ENCODE data around the gene FAM78B.

Gene FAM78B

GRCh38 chr1:166114419-166114818 lies 52.4 kb downstream of the FAM78B start:
- DNase-seq = no peak

- DNase-seq = no peak
Measured at GRCh38 chr1:166113630-166114029, 53.2 kb downstream of the FAM78B start.

DNA sequence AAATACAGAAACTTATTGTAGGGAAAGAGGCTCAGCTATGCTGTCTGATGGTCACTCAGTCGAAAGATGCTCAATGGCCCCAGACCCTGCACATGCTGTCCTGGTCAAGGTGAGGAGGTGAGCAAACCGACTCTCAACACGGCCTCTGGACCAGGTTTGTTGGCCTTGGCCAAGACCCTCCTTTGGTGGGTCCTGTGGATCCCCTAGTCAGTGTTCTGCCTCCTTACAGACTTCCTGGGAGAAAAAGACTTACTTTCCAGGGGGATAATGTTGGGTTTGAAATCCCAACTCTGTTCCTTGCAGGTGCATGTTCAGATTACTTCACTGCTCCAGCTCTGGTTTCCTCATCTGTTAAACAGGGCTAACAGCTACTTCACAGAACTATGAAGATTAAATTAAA lies 53.8 kb downstream of the FAM78B start:
- DNase-seq = no peak

DNA sequence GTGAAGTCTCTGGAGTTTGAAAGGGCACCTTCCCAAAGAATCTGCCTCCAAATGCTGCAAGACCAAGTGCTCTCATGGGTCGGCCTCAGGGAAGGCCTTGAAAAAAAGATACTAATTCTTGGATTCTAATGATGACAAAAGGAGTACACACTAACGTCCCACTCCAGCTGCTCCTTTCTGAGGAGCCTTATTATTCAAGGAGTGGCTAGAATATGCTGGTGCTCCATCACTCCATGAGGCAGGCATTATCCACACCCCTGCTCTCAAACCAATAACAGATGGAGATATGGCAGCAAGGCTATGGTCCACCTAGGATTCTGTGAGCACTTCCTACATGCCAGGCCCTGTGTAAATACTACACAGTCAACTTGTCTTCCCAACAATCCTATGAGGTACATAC lies 54.4 kb downstream of the FAM78B start:
- DNase-seq = no peak

GRCh38 chr1:166111430-166111829 lies 55.4 kb downstream of the FAM78B start:
- DNase-seq = no peak

DNA sequence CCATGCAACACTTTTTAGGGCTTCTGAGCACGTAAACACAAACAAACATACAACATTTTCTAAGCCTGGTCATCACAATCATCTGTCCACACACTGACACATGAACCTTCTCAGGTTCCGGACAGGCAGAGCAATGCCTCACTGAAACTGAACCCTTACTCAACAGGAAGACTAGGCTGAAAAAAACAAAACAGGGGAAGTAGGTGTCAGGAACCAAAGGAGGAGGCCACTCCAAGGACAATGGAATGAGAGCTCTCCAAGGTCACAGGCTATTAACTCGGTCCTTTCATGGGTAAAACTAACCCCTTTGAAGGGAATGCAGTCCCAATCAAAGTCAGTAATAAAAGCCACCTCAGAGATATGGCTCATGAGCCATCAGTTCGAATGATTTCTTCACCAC lies 76.6 kb downstream of the FAM78B start:
- no peak for DNase-seq

DNA sequence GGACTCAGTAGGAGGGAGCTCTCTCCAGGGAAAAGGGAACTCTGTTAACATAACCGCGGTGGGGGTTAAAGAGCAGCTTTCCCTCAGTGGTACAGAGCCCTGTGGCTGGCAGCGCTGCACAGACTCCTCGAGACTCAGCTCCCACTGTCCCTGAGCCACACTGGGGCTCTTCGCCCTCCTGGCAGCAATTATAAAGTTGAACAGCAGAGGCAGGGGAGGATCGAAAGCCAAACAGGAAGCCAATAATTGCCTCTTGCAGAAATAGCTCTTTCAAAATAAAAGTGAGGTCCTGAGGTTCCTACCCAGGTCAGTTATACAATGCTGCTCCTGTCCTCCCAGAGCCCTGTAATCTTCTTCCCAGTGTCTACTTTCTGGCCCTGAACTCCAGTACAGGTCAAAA lies 77.0 kb downstream of the FAM78B start:
- DNase-seq = no peak

DNA sequence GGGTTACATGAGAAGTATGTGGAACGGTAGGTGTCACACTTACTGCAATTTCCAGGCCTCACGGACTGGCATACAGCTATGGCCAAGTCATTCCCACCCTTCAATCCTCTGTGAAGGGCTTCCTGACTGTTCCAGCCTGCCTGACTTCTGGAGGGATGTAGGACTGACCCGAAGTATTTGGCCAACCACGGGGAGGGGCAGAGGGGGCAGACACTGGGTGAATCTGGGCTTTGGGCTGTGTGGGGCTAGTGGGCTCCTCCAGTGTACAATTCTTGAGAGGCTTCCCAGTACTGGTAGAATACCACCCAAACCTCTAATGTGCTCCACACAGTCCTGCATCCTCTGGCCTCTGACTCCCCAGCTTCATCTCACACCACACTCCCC lies 78.2 kb downstream of the FAM78B start:
- DNase-seq = no peak

DNA sequence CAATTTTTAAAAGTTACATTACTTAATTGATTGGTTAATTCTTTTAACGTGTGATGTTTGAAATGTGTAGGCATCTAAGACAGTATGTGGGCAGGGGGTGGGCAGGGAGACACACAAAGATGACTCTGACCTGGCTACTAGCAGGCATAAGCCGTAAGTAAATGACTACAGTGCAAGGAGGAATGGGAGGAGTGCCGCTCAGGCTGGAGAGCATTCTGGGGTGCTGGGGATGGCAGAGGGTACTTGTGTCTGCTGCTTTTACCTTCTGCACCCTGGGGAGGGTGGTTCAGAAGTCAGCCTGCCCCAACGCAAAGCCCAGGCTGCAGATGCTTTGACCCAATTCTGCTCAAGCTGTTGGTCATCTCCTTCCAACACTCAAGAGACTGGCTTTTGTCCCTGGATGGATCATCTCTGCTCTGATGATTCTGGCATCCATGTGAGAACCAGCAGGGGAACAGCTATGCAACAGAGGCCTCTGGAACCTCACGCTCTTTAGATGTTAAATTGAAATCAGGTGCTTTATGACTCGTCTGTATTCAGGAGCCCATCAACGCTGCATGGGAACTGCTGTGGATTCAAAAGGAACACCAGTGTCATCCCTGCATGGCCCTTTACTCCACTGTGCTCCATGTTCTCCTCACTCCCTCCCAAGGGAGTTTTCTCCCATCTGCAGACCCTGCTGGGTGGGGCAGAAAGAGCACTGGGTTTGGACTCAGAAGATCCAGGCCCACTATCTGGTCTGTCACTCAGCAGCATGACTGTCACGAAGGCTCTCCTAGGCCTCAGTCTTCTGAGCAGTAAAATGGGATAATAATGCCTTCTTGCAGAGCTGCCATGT lies 78.8 kb downstream of the FAM78B start:
- no peak for DNase-seq

DNA sequence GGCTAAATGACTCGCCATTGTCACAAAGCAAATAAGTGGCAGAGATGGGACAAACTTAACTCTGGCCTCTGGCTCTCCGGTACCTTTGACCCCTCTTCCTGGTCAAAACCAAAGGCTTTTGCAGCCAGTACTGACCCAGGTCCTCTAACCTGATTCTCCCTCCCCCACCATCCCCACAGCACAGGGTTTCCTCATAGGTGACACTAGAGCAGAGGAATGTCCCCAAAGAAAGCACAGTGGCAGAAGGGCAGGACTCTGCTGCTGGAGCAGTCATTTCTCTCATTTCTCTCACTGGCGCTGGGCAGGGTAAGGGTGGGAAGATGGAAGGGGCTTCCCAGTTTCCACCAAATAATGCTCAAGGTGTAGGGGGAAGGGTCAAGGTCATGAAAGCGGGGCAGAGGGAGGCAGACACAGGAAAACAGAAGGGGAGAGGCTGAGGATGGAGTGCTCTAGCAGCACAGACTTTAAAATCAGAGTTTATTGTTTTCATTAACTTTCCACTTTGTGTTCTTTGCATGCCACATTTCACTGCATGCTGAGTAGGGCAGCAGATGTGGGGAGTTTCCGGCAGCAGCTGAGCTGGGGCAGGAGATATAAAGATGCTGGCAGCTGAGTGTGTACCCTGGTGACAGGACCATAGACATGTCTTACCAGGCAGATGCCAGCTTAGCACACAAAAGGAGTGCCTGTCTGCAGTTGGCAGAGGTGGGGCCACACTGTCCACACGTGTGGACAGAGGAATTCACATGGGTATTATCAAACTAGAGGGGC lies 80.5 kb downstream of the FAM78B start:
- DNase-seq = no peak

- no peak for DNase-seq
Measured at GRCh38 chr1:166084613-166085012, 82.2 kb downstream of the FAM78B start.

- no peak for DNase-seq
Measured at GRCh38 chr1:166083887-166084286, 82.9 kb downstream of the FAM78B start.

GRCh38 chr1:166082601-166083000 lies 84.2 kb downstream of the FAM78B start:
- DNase-seq = no peak

DNA sequence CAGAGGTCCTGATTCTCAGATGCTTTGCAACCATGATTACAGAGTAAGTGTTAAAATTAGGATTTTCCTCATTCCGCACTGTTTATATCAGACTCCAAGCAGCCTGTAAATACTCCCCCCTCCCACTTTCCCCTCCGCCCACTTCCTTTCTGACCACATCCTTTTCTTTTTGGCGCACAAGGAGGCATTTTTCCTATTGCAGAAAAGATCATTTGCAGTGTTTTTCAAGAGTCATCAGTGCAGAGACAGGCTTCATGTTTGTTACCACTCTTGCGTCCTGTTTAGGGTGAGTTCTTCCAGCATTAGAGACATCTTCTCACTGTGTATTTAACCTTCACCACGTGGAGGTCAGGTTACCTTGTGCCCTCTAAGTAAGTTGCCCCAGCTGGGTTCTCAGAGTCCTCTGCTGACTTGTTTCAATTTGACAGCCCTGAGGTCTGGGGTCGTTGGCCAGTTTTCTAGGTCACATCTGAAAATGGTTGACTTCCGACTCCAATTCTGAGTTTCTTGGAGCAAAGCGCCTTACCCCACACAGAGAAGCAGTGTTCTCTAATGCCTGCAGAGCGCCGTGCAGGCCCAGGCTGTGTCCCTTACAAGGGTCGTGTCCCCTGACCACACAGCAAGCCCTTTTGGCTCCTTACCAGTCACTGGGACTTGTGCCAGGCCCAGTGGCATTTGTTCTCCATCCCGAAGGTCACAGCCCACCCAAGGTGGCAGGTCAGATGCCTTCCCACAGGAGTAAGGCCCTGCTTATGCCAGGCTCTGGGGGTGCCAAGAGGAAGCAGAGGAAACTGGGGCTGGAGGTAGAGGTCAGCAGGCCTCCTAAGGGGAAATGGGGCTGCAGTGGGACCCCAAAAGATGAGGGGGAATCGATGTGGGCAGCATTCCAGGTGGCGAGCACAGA lies 85.6 kb downstream of the FAM78B start:
- no peak for DNase-seq

GRCh38 chr1:166080277-166080966 lies 86.4 kb downstream of the FAM78B start:
- no peak for DNase-seq

- DNase-seq = no peak
Measured at GRCh38 chr1:166079276-166079675, 87.5 kb downstream of the FAM78B start.

DNA sequence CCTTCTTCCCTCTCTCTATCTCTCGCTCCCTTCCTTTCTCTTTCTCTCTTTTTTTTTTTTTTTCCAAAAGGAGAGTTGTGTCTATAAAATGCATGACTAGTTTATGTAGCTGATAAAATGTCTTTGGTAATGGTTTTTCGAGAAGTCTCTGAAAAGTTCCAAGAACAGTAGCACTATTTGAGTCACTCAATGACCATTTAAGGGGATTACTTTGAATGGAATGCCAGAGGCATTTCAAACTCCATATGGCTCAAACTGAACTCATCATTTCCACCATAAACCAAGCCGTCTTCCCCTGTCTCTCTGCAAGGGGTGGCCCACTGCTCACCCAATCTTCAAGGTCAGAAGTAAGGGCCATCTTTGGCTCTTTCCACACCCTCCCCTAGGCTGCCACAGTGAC lies 93.3 kb downstream of the FAM78B start:
- no peak for DNase-seq

DNA sequence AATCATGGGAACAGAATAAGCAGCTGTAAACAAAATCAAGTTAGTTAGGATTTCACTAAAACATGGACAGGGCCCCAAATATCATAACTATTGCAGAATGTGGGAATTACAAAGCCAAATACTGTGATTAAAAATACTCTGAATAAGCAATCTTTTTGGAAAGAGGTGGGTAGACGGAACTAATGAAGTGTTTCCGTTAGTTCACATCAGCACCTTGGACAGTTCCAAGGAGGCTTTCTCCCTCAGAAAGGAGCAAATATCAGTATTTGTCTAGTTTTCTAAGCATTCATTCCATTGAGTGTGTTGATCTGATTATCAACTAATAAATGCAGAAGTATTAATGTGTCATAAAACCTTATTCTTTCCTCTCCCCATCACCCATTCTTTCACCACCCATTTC lies 97.4 kb downstream of the FAM78B start:
- no peak for DNase-seq

- no peak for DNase-seq
Measured at GRCh38 chr1:166066107-166066506, 100.7 kb downstream of the FAM78B start.

DNA sequence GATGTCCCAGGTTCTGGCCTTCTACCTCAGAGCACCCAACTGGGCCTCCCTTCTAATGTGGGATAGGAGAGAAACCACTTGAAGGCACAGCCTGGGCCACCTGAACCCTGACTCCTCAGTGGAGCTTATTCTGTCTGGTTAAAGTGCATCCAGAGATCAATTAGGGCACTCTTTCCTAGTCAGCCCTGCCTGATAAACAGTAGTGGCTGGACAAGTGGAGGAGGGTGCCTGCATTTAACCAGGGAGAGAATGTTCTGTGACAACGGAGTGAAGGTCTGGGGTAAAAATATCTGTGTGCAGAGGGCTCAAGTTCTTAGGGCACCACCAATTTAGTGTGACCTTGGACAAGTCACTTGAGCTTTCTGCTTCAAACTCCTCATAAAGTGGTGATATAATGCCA lies 101.8 kb downstream of the FAM78B start:
- no peak for DNase-seq

GRCh38 chr1:166064313-166064926 lies 102.4 kb downstream of the FAM78B start:
- no peak for DNase-seq

GRCh38 chr1:166063701-166064100 lies 103.1 kb downstream of the FAM78B start:
- DNase-seq = no peak
